GOT3 (cell line): ENCODE data around the gene TOMM70.
"Not testable (repeated sequence)": the region's sequence is repeated elsewhere in the genome, so short reads cannot be mapped to it uniquely, and the experiment has no call there.

ENCODE experiments used
- DNase-seq: peaks from one replicate; lab custom pipeline; 2025; ENCODE audit warnings: mixed read lengths; lab: John Stamatoyannopoulos, UW

TOMM70 gene

DNA sequence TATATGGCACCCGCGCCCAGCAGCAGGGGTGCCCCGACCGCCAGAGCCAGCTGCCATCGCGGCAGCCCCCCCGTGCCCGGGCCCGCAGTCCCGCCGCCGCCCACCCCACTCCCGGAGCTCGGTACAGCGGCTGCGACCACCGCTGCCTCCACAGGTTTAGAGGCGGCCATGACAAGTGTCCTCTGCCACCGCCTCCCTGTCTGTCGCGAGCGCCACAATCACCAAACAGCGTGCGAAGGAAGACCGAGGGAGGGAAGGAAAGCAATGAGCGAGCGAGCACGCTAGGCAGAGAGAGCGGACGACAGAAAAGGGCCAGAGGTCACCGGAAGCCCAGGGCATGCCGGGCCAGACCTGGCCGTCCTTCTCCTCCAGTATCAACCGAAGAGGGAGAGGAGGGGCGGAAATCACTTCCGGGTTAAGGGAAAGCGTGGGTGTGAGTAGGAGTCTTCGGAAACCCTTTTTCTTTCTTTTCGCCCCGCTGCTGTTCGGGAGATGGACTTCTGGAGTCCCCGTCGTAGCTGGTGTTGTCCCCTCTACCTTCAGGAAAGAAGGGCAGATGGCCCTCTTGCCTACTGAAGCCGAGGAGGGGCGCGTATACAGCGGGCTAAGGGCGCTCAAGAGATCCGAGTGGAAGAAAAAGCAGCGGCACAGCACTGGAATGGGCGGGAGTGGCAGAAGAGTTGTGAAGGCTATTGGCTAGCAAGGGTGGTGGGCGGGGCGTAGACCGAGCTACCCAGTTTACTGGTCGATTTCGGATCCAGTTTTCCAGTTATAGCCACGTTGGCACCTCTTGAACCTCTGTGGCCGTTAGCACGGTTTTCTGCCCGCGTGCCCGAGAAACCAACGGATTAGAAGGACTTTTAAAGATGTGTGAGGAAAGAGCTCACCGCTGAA lies at the start of gene TOMM70, which contains the start of gene LNP1:
TSS of gene TOMM70 (minus strand) at position 310 of the 894 bp plus-strand sequence. CDS start at position 170, 140 bp downstream.
TSS of gene LNP1 (plus strand) at position 760 of the 894 bp plus-strand sequence. CDS start 28,191 bp downstream, outside the sequence.
- DNase-seq, result peak; percentile 94

DNA sequence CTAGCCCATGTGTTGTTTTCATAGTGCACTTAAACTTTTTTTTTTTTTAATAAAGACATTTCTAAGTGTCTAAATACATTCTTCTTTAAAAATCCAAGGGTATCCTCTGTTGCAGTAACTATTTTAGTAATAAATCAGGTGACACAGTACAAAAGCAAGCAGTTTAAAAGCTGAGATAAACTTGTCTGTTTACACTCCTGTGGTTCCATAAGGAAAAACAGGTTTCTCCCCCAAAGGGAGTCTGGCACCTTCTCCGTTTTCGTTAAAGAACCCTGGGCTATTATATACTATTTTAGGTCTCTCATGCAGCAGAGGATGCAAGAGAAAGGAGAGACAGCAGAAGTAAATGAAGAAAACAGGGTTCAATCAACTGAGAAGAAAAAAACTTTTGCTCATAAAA lies 48.3 kb upstream of the TOMM70 start:
- DNase-seq, result no peak

DNA sequence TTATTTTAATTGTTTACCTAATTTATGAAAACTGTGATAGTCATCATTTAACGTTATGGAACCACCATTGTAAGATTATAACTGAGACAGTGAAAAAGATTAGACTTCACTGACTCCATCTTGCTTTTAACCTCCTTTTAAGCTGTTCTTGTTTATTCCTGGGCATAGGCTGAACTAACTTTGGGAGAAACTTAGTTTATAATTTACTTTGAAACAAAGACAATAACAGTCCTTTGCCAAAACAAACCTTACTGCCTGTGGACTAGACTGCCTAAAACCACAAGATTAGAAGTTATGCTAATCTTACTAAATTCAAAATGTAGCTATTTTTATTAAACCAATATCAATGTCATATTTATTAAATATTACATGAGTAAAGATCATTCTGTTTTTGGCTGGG lies 47.2 kb upstream of the TOMM70 start:
- DNase-seq, result no peak

DNA sequence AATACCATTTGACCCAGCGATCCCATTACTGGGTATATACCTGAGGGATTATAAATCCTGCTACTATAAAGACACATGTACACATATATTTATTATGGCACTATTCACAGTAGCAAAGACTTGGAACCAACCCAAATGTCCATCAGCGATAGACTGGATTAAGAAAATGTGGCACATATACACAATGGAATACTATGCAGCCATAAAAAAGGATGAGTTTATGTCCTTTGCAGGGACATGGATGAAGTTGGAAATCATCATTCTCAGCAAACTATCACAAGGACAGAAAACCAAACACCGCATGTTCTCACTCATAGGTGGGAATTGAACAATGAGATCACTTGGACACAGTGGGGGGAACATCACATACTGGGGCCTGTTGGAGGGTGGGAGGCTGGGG lies 46.2 kb upstream of the TOMM70 start:
- not testable (repeated sequence) for DNase-seq

DNA sequence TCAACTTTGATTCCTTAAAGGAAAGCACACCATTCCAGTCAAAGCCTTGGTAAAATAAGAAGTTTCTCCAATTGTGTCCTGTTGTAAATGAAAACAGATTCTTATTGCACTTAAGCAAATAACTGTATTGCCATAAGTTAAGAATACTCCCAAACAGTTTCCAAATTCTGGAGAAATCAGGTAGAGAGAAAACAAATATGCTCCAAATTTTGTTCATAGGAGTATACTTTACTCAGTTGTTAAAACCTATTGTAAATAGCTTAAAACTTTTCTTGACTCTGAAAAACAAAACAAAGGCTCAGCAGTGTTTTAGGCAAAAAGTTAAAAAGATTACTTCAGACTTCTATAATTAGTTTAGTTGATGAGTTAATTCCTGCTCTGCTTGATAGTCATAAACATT lies 42.8 kb upstream of the TOMM70 start:
- no peak for DNase-seq

DNA sequence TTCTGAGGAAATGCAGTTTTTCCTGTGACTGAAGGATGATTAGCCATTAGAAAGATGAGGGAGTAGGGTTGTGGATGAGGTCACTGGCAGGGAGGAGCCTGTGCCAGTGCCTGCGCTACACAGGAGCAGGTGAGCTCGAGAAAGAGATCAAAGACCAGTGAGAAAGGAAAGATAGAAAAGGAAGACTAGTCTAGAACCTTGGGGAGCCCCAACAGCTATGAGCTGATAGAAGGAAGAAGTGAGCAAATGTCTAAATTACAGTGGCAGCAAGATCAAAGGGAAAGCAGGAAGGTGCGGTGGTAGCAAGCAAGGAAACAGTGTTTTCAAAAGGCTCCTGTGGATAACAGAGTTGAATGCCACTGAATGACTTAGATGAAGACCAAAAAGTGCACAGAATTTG lies 40.0 kb upstream of the TOMM70 start:
- DNase-seq, result no peak

DNA sequence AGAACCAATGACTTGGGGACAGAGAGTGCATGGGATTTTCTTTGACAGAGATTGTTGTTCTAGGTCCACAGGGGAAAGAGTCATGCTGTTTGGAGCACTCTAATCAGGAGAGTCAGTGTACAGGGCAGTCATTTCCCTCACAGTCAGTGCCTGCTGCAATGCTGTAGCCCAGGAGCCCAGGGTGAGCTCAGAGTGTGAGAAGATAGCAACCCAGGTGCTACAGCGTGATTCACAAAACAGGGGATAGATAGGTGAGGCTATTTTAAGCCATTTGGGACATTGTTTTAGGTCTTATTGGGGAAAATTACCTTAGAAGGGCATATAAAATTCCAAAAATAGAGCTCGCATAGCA lies 37.7 kb upstream of the TOMM70 start:
- DNase-seq, result no peak

DNA sequence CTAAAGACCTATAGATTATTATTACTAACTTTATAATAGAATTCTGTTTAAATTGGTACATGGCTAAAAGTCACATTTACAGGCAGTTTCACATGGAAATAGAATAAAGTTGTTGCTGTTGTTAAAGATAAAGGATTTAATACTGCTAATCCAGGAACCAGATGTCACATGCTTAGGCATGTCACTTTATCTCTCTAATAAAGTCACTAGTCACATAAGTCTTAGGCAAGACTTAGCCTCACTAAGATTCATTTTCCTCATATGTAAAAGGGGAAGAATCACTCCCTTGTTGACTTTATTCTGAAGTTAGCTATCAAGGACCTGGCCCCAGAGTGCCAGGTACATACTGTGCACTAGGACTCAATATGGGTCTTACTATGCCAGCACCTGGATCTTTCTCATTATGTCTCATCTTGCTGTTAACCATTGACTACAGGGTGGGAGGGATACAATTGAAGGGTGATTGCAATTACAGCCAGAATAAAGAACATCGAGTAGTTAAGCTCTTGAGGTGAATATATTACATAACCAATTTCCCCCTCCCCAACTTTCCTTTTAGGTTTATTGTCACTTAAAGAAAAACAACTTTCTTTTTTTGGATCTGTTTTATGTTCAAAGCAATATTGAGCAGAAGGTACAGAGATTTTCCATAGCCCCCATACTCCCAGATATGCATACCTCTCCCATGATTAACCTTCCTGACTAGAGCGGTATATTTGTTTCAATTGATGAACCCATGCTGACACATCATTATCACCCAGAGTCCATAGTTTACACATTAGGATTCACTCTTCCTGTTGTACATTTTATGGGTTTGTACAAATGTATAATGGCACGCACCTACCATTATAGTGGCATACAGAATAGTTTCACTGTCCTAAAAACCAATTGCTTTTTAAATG lies 37.1 kb upstream of the TOMM70 start:
- DNase-seq, result no peak

DNA sequence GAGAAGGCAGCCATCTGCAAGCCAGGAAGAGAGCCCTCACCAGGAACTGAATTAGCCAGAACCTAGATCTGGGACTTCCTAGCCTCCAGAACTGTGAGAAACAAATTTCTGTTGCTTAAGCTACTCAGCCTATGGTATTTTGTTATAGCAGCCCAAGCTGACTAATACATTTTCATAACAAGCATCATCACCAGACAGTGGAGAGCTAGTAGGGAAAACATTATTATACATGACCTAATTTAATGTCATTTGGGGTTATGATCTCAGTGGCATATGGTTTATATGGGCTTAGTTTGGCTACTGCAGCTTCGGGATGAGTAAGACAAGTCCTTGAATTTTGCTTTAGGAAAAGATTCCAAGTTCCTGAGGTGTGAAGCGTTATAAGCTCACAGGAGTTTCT lies 36.1 kb upstream of the TOMM70 start:
- no peak for DNase-seq

DNA sequence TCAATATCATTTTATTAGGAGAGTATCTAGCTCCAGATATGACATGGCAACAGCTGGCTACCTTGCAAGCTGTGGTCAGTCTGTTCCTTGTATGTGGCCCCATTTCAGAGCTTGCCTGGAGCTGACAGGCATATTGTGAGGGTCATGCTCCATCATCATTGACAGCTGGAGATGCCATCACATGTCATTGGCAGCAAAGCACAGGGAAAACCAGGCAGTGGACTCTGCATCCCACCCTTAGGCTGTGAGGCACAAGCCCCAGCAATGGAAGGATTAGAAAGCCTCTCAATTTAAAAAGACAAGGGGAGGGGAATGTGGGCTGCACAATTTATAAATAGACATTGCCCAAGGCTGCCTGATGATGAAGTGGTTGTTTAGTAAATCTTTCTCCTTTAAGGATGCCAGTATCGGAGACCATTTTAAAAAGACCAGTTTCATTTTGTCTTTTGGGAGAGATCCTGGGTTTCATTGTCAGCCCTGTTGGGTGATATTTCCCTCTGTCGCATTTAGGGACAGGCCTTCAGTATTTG lies 28.4 kb upstream of the TOMM70 start:
- DNase-seq, result no peak

DNA sequence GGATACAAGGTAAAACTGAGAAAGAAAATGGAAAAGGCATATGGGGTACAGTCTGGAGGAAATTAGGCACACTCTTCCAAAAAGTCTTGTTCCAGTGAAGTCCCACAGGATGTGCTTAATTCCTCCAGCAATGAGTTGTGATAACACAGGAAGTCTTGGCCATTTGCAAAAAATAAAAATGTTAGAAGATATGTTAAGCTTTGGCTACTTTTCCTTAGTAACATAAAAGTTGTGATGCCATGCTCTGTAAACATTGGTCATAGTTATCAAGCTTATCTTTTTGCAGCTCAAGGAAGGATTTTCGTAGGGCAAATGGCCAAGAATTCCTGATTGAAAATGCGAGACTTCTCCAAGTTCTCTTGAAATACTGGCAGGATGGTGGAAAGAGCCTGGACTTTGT lies 26.8 kb upstream of the TOMM70 start:
- no peak for DNase-seq

DNA sequence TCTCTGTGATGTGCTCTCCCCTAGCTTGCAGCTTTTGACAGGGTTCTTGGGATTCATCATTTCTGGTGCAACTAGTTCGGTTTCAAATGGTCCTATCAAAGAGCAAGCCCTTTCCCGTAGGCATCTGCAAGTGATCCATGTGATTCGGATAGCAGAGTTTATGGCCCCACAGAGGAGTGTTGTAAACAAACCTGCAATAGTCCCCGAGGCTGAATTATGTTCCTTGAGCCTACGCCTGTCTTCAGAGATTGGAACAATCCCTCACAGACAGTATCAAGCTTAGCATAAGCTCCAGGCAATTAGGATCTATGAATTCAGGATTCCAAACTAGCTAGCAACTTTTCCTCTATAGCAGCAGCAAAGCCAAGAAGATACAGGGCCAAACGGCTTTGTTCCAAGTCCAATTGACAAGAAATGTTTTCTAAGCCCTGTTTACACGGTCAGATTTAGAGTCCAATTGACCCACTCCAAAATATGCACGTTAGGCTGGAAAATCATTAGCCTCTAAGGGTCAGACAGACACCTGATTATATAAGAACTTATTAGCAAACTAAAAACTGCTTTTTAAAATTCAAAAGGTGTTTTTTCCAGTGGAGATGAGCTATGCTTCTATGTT lies 25.3 kb upstream of the TOMM70 start:
- no peak for DNase-seq

DNA sequence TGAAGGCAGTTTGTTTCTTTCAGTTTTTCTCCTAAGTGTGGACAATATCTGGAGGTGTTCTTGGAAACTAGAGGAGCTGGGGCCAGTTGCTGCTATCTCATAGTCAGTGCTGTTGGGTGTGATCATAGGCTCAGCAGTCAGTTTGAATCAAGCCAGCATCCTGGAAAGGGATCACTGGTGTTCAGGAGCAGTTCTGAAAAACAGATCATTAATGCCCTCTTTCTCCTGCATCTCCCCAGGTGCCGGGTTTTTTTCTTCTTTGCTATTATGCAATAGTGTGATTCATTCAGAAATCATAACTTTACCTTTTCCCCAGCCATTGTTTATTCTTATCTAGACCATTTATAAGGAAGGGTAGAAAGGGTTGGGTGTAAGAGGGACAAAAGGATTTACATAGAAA lies 24.4 kb upstream of the TOMM70 start:
- no peak for DNase-seq

DNA sequence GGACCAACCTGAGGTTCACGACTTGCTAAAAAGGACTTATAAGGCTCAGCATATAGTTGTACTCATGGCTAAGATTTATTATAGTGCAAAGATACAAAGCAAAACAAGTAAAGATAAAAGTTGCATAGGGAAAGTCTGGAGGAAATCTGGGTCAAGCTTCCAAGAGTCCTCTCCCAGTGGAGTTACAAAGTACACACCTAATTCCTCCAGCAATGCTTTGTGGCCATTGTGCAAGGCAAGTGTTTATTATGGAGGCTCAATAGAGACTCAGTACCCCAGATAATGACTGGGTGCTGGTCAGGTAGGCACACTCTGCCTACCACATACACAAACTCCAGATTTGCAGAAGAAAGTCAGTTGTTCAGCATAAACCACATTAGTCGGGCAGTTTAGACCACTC lies 23.4 kb upstream of the TOMM70 start:
- no peak for DNase-seq

DNA sequence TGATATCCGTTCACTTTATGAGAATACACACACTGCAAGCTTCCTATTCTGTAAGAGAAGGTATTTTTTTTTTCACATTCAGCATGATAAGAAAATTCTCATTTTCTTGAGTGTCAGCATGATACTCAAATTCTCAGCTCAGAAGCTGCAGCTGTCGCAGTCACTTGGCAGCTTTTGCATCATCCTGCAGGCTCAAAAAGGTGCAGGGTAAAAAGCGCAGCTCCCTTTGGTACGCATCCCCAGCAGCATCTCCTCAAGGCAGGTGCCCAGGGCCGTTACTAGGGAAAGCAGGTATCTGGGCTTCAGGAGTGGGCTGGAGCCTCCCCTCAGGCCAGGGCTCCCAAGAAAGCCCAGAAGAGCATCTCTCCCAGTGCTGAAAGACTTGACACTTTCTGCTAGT lies 22.7 kb upstream of the TOMM70 start:
- DNase-seq, result no peak

DNA sequence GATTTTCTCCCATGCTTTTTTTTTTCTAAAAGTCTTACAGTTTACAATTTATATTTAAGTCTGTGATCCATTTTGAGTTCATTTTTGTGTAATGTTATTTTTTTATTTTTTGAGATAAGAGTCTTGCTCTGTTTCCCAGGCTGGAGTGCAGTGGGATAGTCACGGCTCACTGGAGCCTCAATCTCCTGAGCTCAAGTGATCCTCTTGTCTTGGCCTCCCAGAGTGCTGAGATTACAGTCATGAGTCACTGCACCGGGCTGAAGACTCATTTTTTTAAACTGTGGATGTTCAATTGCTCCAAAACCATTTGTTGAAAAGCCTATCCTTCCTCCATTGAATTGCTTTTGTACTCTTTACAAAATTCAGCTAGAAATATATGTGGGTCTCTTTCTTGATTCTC lies 20.0 kb upstream of the TOMM70 start:
- no peak for DNase-seq

DNA sequence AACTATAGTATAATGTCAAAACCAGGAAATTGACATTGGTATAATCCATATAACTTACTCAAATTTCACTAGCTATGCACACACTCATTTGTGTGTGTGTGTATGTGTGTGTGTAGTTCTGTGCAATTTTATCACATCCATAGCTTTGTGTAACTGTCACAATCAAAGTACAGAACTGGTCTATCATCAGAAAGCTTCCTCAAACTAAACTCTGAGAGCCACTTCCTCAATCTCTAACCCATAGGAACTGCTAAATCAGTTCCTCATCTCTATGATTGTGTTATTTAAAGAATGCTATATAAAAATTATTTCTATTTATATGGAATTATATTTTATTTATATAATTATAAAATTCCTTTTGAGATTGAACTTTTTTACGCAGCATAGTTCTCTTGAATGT lies 18.5 kb upstream of the TOMM70 start:
- DNase-seq, result no peak

DNA sequence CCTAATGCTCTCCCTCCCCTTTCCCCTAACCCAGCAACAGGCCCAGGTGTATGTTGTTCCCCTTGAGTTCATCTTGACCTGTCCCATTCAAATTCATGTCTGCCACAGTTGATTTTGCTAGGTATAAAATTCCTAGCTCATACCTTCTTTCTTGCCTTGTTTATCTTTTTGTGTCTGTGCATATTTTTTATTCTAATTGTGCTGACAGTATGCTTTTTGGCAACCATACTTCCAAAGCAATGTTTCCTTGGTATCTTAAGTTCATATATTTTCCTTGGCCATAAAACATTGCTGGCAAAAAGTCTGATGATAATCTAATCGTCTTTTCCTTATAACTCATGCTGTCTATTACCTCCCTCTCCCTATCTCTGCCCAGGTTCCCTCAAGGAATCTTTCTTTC lies 16.0 kb upstream of the TOMM70 start:
- no peak for DNase-seq

DNA sequence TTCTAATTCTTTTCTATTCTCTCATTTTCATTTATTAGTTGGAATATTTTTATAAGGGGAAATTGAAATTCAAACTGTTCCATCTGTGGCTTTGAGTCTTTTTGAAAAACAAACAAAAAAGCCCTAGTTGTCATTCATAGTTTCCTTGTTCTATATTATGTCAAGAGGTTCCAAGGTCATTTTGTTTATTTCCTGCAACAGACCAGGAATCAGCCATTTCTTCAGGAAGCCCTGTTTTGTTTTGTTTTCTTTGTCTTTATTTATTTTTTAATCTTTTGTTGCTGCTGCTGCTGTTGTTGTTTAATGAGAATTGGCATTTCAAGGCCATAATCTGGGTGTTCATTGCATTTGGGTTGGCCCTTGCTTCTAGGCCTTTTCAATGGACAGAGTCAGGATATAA lies 15.3 kb upstream of the TOMM70 start:
- no peak for DNase-seq

DNA sequence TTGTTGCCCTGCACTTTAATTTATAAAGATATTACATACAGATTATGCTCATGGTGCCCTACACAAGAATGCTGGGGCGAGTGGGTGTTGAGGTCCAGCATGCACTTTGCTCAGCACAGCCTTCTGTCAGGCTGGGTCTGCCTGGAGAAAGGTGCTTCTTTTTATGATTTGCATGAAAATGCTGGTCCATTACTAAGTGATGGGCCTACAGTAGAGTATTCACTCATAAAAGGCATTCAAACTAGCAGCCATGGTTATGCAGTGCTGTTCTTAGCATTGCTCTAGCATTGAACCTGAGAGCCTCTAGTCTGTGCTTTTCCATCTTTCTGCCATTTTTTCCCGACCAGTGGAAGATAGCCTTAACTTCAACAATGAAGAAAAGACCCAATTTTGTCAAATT lies 12.7 kb upstream of the TOMM70 start:
- no peak for DNase-seq

DNA sequence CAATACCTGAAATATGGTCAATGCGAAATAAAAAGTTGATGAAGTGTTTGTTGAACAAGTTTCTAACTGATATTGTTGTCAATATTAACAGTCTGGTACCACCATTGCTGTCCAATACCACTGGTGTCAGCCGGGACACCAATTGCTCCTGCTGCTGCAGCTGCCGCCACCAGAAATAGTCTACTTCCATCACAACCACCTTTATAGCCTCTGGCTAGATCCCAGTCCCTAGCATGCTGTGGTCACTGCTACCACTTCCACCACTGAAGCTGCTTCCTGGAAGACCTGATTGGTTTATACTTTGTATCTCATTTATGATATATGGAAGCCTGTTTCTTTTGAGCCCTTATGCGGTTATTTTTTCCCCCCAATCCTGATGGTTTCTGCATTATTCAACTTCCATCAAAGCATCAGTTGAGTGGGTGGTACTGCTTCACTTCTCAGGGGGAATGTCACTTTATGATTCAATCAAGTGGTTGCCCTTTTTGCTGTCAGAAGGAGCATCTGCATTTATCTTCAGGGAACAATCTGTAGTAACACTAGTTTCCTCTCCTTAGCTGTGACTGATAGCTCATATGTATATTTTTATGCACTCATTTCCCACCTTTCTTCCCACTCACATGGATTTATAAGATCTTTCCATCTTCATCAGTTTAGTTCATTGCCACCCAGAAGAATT lies 12.2 kb upstream of the TOMM70 start:
- no peak for DNase-seq
